Retinal pigment epithelial cell (primary cell): ENCODE results near the gene WWOX.

Experiments
- DNase-seq: peaks from one replicate; pipeline ENCODE4 v3.0.0-alpha.2; 2010; ENCODE audit warnings: low read depth
- H3K4me3 ChIP-seq: 2 replicates; pipeline ENCODE4 v1.5.1; 2011; ENCODE audit warnings: mild to moderate bottlenecking, low read length, control low read depth, moderate library complexity
- CTCF ChIP-seq: conservative IDR thresholded peaks from 2 replicates; pipeline ENCODE4 v1.5.1; 2011; ENCODE audit warnings: low read depth, low read length, control low read depth, inconsistent platforms

The WWOX gene

GRCh38 chr16:78277321-78278055 lies 178.0 kb downstream of the WWOX start:
- no peak for TF ChIP-seq CTCF
- no peak for DNase-seq
- no peak overlapping the region for H3K4me3 ChIP-seq

- no peak for DNase-seq
- H3K4me3 ChIP-seq, result no peak overlapping the region
- no peak for TF ChIP-seq CTCF
Measured at GRCh38 chr16:78278056-78278450, 178.6 kb downstream of the WWOX start.

GRCh38 chr16:78281115-78281514 lies 181.7 kb downstream of the WWOX start:
- no peak overlapping the region for H3K4me3 ChIP-seq
- no peak for TF ChIP-seq CTCF
- DNase-seq, result no peak

GRCh38 chr16:78283548-78284251 lies 184.2 kb downstream of the WWOX start:
- TF ChIP-seq CTCF, result no peak
- H3K4me3 ChIP-seq, result no peak overlapping the region
- no peak for DNase-seq

- no peak for TF ChIP-seq CTCF
- H3K4me3 ChIP-seq, result no peak overlapping the region
- no peak for DNase-seq
Measured at GRCh38 chr16:78284326-78284725, 184.9 kb downstream of the WWOX start.

- DNase-seq, result no peak
- TF ChIP-seq CTCF, result no peak
- no peak overlapping the region for H3K4me3 ChIP-seq
Measured at GRCh38 chr16:78284957-78285434, 185.5 kb downstream of the WWOX start.
